Astrocyte of the spinal cord (primary cell): ENCODE data around the gene PPP1R9B.

ENCODE experiments used
- DNase-seq: peaks from one replicate; pipeline ENCODE4 v3.0.0; 2011; ENCODE audit warnings: low read depth, low spot score
- H3K4me3 ChIP-seq: 2 replicates; pipeline ENCODE4 v1.5.1; 2011; ENCODE audit warnings: low read depth, mild to moderate bottlenecking, low read length, moderate library complexity
- in situ Hi-C: cut with HindIII; loops from 2 replicates; pipeline ENCODE4 v1.10.0; 2017; ENCODE audit warnings: low sequenced_read_pairs
- TF ChIP-seq, protein P1 (sequence below): IDR thresholded peaks from 2 replicates; pipeline ENCODE4 v1.5.1; 2012; ENCODE audit warnings: low read depth, mild to moderate bottlenecking, low read length, inconsistent platforms

The PPP1R9B gene

GRCh38 chr17:50100921-50101345 is 49.5 kb downstream of the PPP1R9B start:
- TF ChIP-seq, protein P1, sequence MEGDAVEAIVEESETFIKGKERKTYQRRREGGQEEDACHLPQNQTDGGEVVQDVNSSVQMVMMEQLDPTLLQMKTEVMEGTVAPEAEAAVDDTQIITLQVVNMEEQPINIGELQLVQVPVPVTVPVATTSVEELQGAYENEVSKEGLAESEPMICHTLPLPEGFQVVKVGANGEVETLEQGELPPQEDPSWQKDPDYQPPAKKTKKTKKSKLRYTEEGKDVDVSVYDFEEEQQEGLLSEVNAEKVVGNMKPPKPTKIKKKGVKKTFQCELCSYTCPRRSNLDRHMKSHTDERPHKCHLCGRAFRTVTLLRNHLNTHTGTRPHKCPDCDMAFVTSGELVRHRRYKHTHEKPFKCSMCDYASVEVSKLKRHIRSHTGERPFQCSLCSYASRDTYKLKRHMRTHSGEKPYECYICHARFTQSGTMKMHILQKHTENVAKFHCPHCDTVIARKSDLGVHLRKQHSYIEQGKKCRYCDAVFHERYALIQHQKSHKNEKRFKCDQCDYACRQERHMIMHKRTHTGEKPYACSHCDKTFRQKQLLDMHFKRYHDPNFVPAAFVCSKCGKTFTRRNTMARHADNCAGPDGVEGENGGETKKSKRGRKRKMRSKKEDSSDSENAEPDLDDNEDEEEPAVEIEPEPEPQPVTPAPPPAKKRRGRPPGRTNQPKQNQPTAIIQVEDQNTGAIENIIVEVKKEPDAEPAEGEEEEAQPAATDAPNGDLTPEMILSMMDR, result no peak
- H3K4me3 ChIP-seq, result no peak overlapping the region
- in situ Hi-C loops, result no loop called here
- no peak for DNase-seq

- TF ChIP-seq, protein P1, result no peak
- no peak overlapping the region for H3K4me3 ChIP-seq
- in situ Hi-C loops, result no loop called here
- DNase-seq, result no peak
Measured at GRCh38 chr17:50100480-50100883, 50.0 kb downstream of the PPP1R9B start.

DNA sequence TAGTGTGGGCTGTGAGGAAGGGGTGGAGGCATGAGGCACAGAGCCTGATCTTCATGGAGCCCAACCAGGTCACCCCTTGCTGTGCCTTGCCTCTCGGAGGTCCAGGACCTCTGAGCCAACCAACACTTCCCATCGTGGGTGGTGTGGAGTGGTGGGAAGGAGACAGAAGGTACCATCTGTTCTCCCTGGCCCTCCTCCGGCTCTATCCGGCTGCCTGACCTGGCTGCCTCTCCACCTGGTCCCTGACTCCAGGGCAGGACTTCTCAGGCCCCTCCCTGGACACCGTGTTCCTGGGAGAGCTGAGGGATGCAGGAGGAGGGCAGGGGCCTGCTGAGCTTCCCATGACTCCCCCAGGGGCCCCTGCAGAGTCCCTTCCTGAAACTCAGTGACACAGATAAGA is 51.5 kb downstream of the PPP1R9B start:
- DNase-seq, result no peak
- H3K4me3 ChIP-seq, result no peak overlapping the region
- in situ Hi-C loops, result no loop called here
- TF ChIP-seq, protein P1, result no peak

DNA sequence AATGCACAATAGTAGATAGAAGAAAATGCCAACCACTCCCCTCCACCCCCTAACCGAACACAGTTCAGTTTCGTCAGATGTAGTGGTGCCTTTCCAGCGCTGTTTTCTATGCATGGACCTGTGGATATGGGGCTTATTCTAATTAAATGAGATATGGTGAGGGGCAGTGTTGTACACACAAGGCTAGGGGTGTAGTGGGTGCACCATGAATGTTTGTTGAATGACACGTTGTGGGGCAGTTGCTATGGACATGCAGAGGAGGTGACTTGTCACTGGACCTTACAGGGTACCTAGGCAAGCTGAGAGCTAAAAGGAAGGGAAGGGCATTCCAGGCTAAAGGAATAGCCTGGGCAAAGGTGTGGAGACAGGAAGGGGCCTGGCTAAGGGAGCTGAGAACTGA is 51.9 kb downstream of the PPP1R9B start:
- TF ChIP-seq, protein P1, result no peak
- DNase-seq, result no peak
- in situ Hi-C loops, result no loop called here
- H3K4me3 ChIP-seq, result no peak overlapping the region

- in situ Hi-C loops, result no loop called here
- DNase-seq, result no peak
- H3K4me3 ChIP-seq, result no peak overlapping the region
- TF ChIP-seq, protein P1, result no peak
Measured at GRCh38 chr17:50097926-50098325, 52.6 kb downstream of the PPP1R9B start.

DNA sequence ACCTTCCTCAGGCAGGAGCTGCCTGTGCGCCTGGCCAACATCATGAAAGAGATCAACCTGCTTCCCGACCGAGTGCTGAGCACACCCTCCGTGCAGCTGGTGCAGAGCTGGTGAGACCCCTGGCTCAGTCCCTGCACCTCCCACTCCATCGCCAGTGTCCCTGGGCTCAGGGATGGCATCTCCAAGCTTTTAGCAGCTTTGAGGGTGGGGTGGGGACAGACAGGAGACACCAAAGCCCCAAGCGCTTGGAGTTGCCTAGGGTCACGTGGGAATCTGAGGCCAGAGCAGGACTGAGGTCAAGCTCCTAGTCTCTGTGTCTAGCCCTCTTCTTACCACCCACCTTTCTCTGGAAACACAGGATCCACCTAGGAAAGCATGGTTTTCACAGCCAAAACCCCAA is 53.0 kb downstream of the PPP1R9B start:
- in situ Hi-C loops, result no loop called here
- no peak for DNase-seq
- TF ChIP-seq, protein P1, result no peak
- no peak overlapping the region for H3K4me3 ChIP-seq

- in situ Hi-C loops, result no loop called here
- no peak overlapping the region for H3K4me3 ChIP-seq
- DNase-seq, result no peak
- TF ChIP-seq, protein P1, result no peak
Measured at GRCh38 chr17:50096758-50097157, 53.7 kb downstream of the PPP1R9B start.
